HEK293 (cell line): Measurements from ENCODE around the gene G2E3.

Experiments
- CTCF ChIA-PET: fragments of 350-600 bp; formaldehyde crosslinking; extraction: SDS; loops from one replicate; lab custom pipeline; 2021; ENCODE audit warnings: antibody characterized with exemption; lab: Yijun Ruan, JAX
- POLR2A ChIA-PET: fragments of 300-600 bp; formaldehyde crosslinking; extraction: SDS; loops from one replicate; lab custom pipeline; 2020; ENCODE audit warnings: antibody characterized with exemption, inconsistent platforms; lab: Yijun Ruan, JAX
- H3K27ac ChIP-seq: fragments of 200-500 bp; sonication (Bioruptor generic); 2 replicates; pipeline ENCODE4 v1.5.1; 2014; ENCODE audit warnings: low read depth, low read length, control low read depth, inconsistent platforms; ENCODE audit errors: extremely low read depth
- H3K36me3 ChIP-seq, 2 experiments: fragments of 200-500 bp in 1 of 2; sonication (Bioruptor generic) in 1 of 2; 1 replicate in 1 of 2; 2 replicates in 1 of 2; pipeline ENCODE4 v1.5.1; 2014 to 2017; ENCODE audit warnings: inconsistent platforms in 2 of 2, low read length in 2 of 2; ENCODE audit not compliant: control insufficient read depth in 2 of 2, insufficient read depth in 1 of 2
- H3K4me1 ChIP-seq: fragments of 200-500 bp; sonication (Bioruptor generic); 2 replicates; pipeline ENCODE4 v1.5.1; 2014; ENCODE audit warnings: mild to moderate bottlenecking, low read length, inconsistent platforms; ENCODE audit not compliant: control insufficient read depth, insufficient read depth
- H3K4me3 ChIP-seq: 2 replicates; pipeline ENCODE4 v1.5.1; 2011; ENCODE audit warnings: low read depth, mild to moderate bottlenecking, control low read depth, low read length, moderate library complexity
- H3K9me3 ChIP-seq: fragments of 200-500 bp; sonication (Bioruptor generic); 2 replicates; pipeline ENCODE4 v1.5.1; 2014; ENCODE audit warnings: low read depth, low read length, inconsistent platforms; ENCODE audit not compliant: control insufficient read depth, insufficient read depth
- GLI2 ChIP-seq: fragments of 450-650 bp; formaldehyde crosslinking; IDR thresholded peaks from 2 replicates; pipeline ENCODE4; 2017; ENCODE audit warnings: missing biosample characterization, missing genetic modification characterization, low read depth, borderline replicate concordance
- GLIS1 ChIP-seq: fragments of 450-650 bp; formaldehyde crosslinking; IDR thresholded peaks from 2 replicates; pipeline ENCODE4 v1.5.1; 2016; ENCODE audit warnings: missing biosample characterization, missing genetic modification characterization
- HOXC10 ChIP-seq: sonication (generic); formaldehyde crosslinking; IDR thresholded peaks from 2 replicates; pipeline ENCODE4 v1.8.1; 2023; ENCODE audit warnings: mild to moderate bottlenecking, missing genetic modification reagents
- IKZF3 ChIP-seq: fragments of 450-650 bp; IDR thresholded peaks from 2 replicates; pipeline ENCODE4 v1.5.0; 2018; ENCODE audit warnings: missing biosample characterization, mild to moderate bottlenecking, missing genetic modification characterization, moderate library complexity
- KLF16 ChIP-seq: fragments of 450-650 bp; formaldehyde crosslinking; IDR thresholded peaks from 2 replicates; pipeline ENCODE4 v1.5.1; 2017; ENCODE audit warnings: missing biosample characterization, missing genetic modification characterization
- MEIS1 ChIP-seq: sonication (generic); formaldehyde crosslinking; IDR thresholded peaks from 2 replicates; pipeline ENCODE4 v1.8.1; 2022; ENCODE audit warnings: missing genetic modification reagents, mild to moderate bottlenecking, borderline replicate concordance
- SALL2 ChIP-seq: fragments of 450-650 bp; formaldehyde crosslinking; IDR thresholded peaks from 2 replicates; pipeline ENCODE4 v1.5.0; 2017; ENCODE audit warnings: missing biosample characterization, mild to moderate bottlenecking, missing genetic modification characterization, borderline replicate concordance
- SETDB1 ChIP-seq: IDR thresholded peaks from one replicate; pipeline ENCODE4 v1.6.1; 2017; ENCODE audit warnings: mild to moderate bottlenecking, low read length, moderate library complexity, mixed read lengths; ENCODE audit not compliant: insufficient read length
- ZEB2 ChIP-seq: fragments of 450-650 bp; formaldehyde crosslinking; IDR thresholded peaks from 2 replicates; pipeline ENCODE4 v1.5.1; 2016; ENCODE audit warnings: missing biosample characterization, missing genetic modification characterization
- ZIC2 ChIP-seq: fragments of 450-650 bp; formaldehyde crosslinking; IDR thresholded peaks from 2 replicates; pipeline ENCODE4 v1.5.1; 2016; ENCODE audit warnings: missing biosample characterization, missing genetic modification characterization
- ZNF16 ChIP-seq: fragments of 450-650 bp; formaldehyde crosslinking; IDR thresholded peaks from 2 replicates; pipeline ENCODE4 v1.5.1; 2016; ENCODE audit warnings: low read depth, missing biosample characterization, missing genetic modification characterization
- ZNF2 ChIP-seq: fragments of 450-650 bp; formaldehyde crosslinking; IDR thresholded peaks from 2 replicates; pipeline ENCODE4 v1.5.1; 2016; ENCODE audit warnings: missing biosample characterization, missing genetic modification characterization
- ZNF335 ChIP-seq: fragments of 450-650 bp; formaldehyde crosslinking; conservative IDR thresholded peaks from 2 replicates; pipeline ENCODE4 v1.5.1; 2016; ENCODE audit warnings: missing biosample characterization, missing genetic modification characterization
- ZNF350 ChIP-seq: fragments of 450-650 bp; formaldehyde crosslinking; IDR thresholded peaks from 2 replicates; pipeline ENCODE4 v1.5.0; 2017; ENCODE audit warnings: missing biosample characterization, mild to moderate bottlenecking, missing genetic modification characterization
- ZNF366 ChIP-seq: fragments of 450-650 bp; formaldehyde crosslinking; conservative IDR thresholded peaks from 2 replicates; pipeline ENCODE4 v1.5.1; 2016; ENCODE audit warnings: missing biosample characterization, missing genetic modification characterization
- ZNF426 ChIP-seq: fragments of 450-650 bp; formaldehyde crosslinking; IDR thresholded peaks from 2 replicates; pipeline ENCODE4 v1.5.1; 2017; ENCODE audit warnings: missing biosample characterization, missing genetic modification characterization, mild to moderate bottlenecking, inconsistent platforms, moderate library complexity
- ZNF433 ChIP-seq: fragments of 450-650 bp; formaldehyde crosslinking; IDR thresholded peaks from 2 replicates; pipeline ENCODE4 v1.5.1; 2016; ENCODE audit warnings: missing biosample characterization, missing genetic modification characterization, low read depth
- ZNF521 ChIP-seq: fragments of 450-650 bp; formaldehyde crosslinking; IDR thresholded peaks from 2 replicates; pipeline ENCODE4 v1.5.1; 2017; ENCODE audit warnings: missing biosample characterization, mild to moderate bottlenecking, missing genetic modification characterization
- ZNF529 ChIP-seq: fragments of 450-650 bp; formaldehyde crosslinking; IDR thresholded peaks from 2 replicates; pipeline ENCODE4 v1.5.1; 2017; ENCODE audit warnings: missing genetic modification characterization, missing biosample characterization; ENCODE audit not compliant: insufficient replicate concordance
- ZNF530 ChIP-seq: fragments of 450-650 bp; formaldehyde crosslinking; IDR thresholded peaks from 2 replicates; pipeline ENCODE4 v1.5.1; 2016; ENCODE audit warnings: low read depth, missing biosample characterization, missing genetic modification characterization
- ZNF548 ChIP-seq: fragments of 450-650 bp; formaldehyde crosslinking; IDR thresholded peaks from 2 replicates; pipeline ENCODE4 v1.5.1; 2016; ENCODE audit warnings: missing biosample characterization, missing genetic modification characterization
- ZNF561 ChIP-seq: fragments of 450-650 bp; IDR thresholded peaks from 2 replicates; pipeline ENCODE4 v1.5.1; 2018; ENCODE audit warnings: missing biosample characterization, missing genetic modification characterization, borderline replicate concordance
- ZNF585B ChIP-seq: fragments of 450-650 bp; formaldehyde crosslinking; IDR thresholded peaks from 2 replicates; pipeline ENCODE4 v1.5.1; 2016; ENCODE audit warnings: missing biosample characterization, missing genetic modification characterization
- ZNF596 ChIP-seq: fragments of 450-650 bp; IDR thresholded peaks from 2 replicates; pipeline ENCODE4 v1.5.0; 2018; ENCODE audit warnings: missing biosample characterization, mild to moderate bottlenecking, missing genetic modification characterization, moderate library complexity
- ZNF654 ChIP-seq: fragments of 450-650 bp; formaldehyde crosslinking; IDR thresholded peaks from 2 replicates; pipeline ENCODE4 v1.5.1; 2016; ENCODE audit warnings: low read depth, missing biosample characterization, missing genetic modification characterization
- ZNF658 ChIP-seq: fragments of 450-650 bp; formaldehyde crosslinking; IDR thresholded peaks from 2 replicates; pipeline ENCODE4; 2016; ENCODE audit warnings: missing biosample characterization, missing genetic modification characterization
- ZNF76 ChIP-seq: fragments of 450-650 bp; formaldehyde crosslinking; IDR thresholded peaks from 2 replicates; pipeline ENCODE4; 2016; ENCODE audit warnings: low read depth, missing biosample characterization, missing genetic modification characterization, borderline replicate concordance
- ZNF830 ChIP-seq: fragments of 450-650 bp; IDR thresholded peaks from 2 replicates; pipeline ENCODE4 v1.5.0; 2018; ENCODE audit warnings: missing biosample characterization, missing genetic modification characterization, low read depth, mild to moderate bottlenecking, moderate library complexity
- ZSCAN18 ChIP-seq: fragments of 450-650 bp; formaldehyde crosslinking; IDR thresholded peaks from 2 replicates; pipeline ENCODE4 v1.5.1; 2016; ENCODE audit warnings: missing biosample characterization, missing genetic modification characterization
- TF ChIP-seq, protein P1 (sequence below): fragments of 450-650 bp; formaldehyde crosslinking; conservative IDR thresholded peaks from 2 replicates; pipeline ENCODE4 v1.5.1; 2016; ENCODE audit warnings: low read depth, missing biosample characterization, missing genetic modification characterization

The G2E3 gene

GRCh38 chr14:30558675-30559555 is at the start of gene G2E3:
G2E3 (plus strand) TSS chr14:30559158; CDS start chr14:30581080, 21,922 bp downstream.
- Histone ChIP-seq H3K27ac (peak within 1 kb of the TSS; percentile 75), H3K4me1 (peaks cover 7% of the 10 kb centered on the region), H3K36me3 (peaks cover 4 to 6% of the 10 kb centered on the region in 2 experiments), H3K9me3 (no peaks in the 10 kb centered on the region), H3K4me3 (peak within 1 kb of the TSS; percentile 93)
- ChIA-PET POLR2A (interaction anchor here (1.1 to 1.5 kb wide), 3 partner anchors 12 to 64 kb away, joined by 3 to 8 read pairs (median 4); partner anchors contain the start of gene SCFD1), CTCF (interaction anchor here (0.6 kb wide), 1 partner anchor 9 kb away, joined by 3 read pairs; no protein-coding TSS in a partner anchor)
- TF ChIP-seq ZNF530 (tag by site-specific recombination) = no peak
- peak; percentile 51; the same call in 1 of the 2 replicates for TF ChIP-seq ZNF366
- TF ChIP-seq ZNF16 (tag by site-specific recombination) = no peak
- no peak for TF ChIP-seq ZNF433
- TF ChIP-seq IKZF3 (tag by site-specific recombination) = no peak
- TF ChIP-seq GLIS1 = no peak
- peak; percentile 85; the same call in 1 of the 2 replicates for TF ChIP-seq ZNF2 (tag by site-specific recombination)
- no peak for TF ChIP-seq ZNF658 (tag by site-specific recombination)
- no peak for TF ChIP-seq ZNF350 (tag by site-specific recombination)
- TF ChIP-seq ZNF548 (tag by site-specific recombination) = no peak
- peak; percentile 50 for TF ChIP-seq SETDB1
- peak; percentile 68 for TF ChIP-seq ZNF335 (tag by site-specific recombination)
- TF ChIP-seq KLF16 = peak; percentile 82; the same call in 1 of the 2 replicates
- no peak for TF ChIP-seq ZNF585B (tag by site-specific recombination)
- TF ChIP-seq ZIC2 (tag by site-specific recombination) = no peak
- no peak for TF ChIP-seq ZNF596 (tag by site-specific recombination)
- no peak for TF ChIP-seq MEIS1 (CRISPR knock-in tag)
- TF ChIP-seq ZNF76 (tag by site-specific recombination) = 0 out of 2 replicates have a peak, but pooled peaks have one; percentile 30
- TF ChIP-seq, protein P1, sequence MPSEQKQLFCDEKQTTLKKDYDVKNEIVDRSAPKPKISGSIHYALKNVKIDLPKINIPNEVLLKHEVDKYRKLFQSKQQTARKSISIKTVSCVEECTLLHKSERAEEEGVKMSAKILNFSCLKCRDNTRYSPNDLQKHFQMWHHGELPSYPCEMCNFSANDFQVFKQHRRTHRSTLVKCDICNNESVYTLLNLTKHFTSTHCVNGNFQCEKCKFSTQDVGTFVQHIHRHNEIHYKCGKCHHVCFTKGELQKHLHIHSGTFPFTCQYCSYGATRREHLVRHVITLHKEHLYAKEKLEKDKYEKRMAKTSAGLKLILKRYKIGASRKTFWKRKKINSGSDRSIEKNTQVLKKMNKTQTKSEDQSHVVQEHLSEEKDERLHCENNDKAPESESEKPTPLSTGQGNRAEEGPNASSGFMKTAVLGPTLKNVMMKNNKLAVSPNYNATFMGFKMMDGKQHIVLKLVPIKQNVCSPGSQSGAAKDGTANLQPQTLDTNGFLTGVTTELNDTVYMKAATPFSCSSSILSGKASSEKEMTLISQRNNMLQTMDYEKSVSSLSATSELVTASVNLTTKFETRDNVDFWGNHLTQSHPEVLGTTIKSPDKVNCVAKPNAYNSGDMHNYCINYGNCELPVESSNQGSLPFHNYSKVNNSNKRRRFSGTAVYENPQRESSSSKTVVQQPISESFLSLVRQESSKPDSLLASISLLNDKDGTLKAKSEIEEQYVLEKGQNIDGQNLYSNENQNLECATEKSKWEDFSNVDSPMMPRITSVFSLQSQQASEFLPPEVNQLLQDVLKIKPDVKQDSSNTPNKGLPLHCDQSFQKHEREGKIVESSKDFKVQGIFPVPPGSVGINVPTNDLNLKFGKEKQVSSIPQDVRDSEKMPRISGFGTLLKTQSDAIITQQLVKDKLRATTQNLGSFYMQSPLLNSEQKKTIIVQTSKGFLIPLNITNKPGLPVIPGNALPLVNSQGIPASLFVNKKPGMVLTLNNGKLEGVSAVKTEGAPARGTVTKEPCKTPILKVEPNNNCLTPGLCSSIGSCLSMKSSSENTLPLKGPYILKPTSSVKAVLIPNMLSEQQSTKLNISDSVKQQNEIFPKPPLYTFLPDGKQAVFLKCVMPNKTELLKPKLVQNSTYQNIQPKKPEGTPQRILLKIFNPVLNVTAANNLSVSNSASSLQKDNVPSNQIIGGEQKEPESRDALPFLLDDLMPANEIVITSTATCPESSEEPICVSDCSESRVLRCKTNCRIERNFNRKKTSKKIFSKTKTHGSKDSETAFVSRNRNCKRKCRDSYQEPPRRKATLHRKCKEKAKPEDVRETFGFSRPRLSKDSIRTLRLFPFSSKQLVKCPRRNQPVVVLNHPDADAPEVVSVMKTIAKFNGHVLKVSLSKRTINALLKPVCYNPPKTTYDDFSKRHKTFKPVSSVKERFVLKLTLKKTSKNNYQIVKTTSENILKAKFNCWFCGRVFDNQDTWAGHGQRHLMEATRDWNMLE = peak; percentile 66
- TF ChIP-seq ZNF830 (tag by site-specific recombination) = no peak
- TF ChIP-seq GLI2 (tag by site-specific recombination) = no peak
- no peak for TF ChIP-seq HOXC10
- no peak for TF ChIP-seq ZNF654 (tag by site-specific recombination)
- TF ChIP-seq ZNF521 (tag by site-specific recombination) = no peak
- TF ChIP-seq ZEB2 = peak; percentile 55; the same call in 1 of the 2 replicates
- TF ChIP-seq ZNF561 (tag by site-specific recombination) = peak; percentile 79; the same call in 1 of the 2 replicates
- no peak for TF ChIP-seq SALL2 (tag by site-specific recombination)
- no peak for TF ChIP-seq ZNF426 (tag by site-specific recombination)
- no peak for TF ChIP-seq ZSCAN18
- TF ChIP-seq ZNF529 (tag by site-specific recombination) = no peak
